ENCODE measurements around the gene PRR3. TPM values are rescaled to one million over a fixed set of nuclear protein-coding genes. Genes with fewer than 3 reads are reported as not detected.

The PRR3 gene
- 10.1 to 13.1 TPM (median 10.8 TPM) in 3 replicates for total RNA-seq (2021)
- percentile 95 among the genes with signal in this experiment for Bru-seq, nascent RNA
- long read RNA-seq, experiment 1, transcript PRR3-204 (4 exons, 1,944 nt): major isoform, 8 of 19 reads
- long read RNA-seq, experiment 1, partial matches to known transcripts: 2 of 19 reads
- long read RNA-seq, experiment 1, other reads (novel, unspliced or antisense): 3 of 19 reads
- long read RNA-seq, experiment 2, partial matches to known transcripts: 1 of 9 reads
- long read RNA-seq, experiment 2, other reads (novel, unspliced or antisense): 1 of 9 reads
- long read RNA-seq, experiment 3, partial matches to known transcripts: 0 of 6 reads
- long read RNA-seq, experiment 3, other reads (novel, unspliced or antisense): 0 of 6 reads

GRCh38 chr6:30556906-30557682, at the start of gene PRR3:
TSS of gene PRR3 (plus strand) at chr6:30557295. CDS start at chr6:30557345, 50 bp downstream.
- H3K4me3 Mint-ChIP-seq: peak within 1 kb of the TSS; percentile 92
- ATAC-seq (peak; percentile 59), DNase-seq (ENCODE audit: low spot score) (peak; percentile 89)
- H3K36me3 Mint-ChIP-seq: peaks cover 37% of the 10 kb centered on the region
- H3K4me1 Mint-ChIP-seq: peaks cover 20% of the 10 kb centered on the region
- no peaks in the 10 kb centered on the region for H3K27me3 Mint-ChIP-seq (ENCODE audit: low read depth)
- peak within 1 kb of the TSS; percentile 99 for H3K27ac Mint-ChIP-seq
- POLR2A ChIA-PET: interaction anchor here (0.6 to 1.3 kb wide), 6 partner anchors 8 to 160 kb away, joined by 3 to 9 read pairs (median 4); partner anchors contain the start of genes ABCF1 and MDC1
- H3K9me3 Mint-ChIP-seq: no peaks in the 10 kb centered on the region
- CTCF ChIA-PET: interaction anchor here (1.1 to 1.6 kb wide), 4 partner anchors 12 to 90 kb away, joined by 3 to 13 read pairs (median 4); no protein-coding TSS in a partner anchor
- peak; percentile 76; the same call in 1 of the 2 replicates for TF ChIP-seq ZNF219 (CRISPR knock-in tag; IDR thresholded peaks at IDR 0.05; ENCODE audit: borderline replicate concordance)
- TF ChIP-seq KAT7 (CRISPR knock-in tag; IDR thresholded peaks at IDR 0.05; ENCODE audit: borderline replicate concordance): 0 out of 2 replicates have a peak, but pooled peaks have one; percentile 66
- 0 out of 2 replicates have a peak, but pooled peaks have one; percentile 35 for TF ChIP-seq HMGXB4 (CRISPR knock-in tag; IDR thresholded peaks at IDR 0.05)
- peak; percentile 92; the same call in 1 of the 2 replicates for TF ChIP-seq ZNF281 (CRISPR knock-in tag; IDR thresholded peaks at IDR 0.05)
- TF ChIP-seq, protein P1, sequence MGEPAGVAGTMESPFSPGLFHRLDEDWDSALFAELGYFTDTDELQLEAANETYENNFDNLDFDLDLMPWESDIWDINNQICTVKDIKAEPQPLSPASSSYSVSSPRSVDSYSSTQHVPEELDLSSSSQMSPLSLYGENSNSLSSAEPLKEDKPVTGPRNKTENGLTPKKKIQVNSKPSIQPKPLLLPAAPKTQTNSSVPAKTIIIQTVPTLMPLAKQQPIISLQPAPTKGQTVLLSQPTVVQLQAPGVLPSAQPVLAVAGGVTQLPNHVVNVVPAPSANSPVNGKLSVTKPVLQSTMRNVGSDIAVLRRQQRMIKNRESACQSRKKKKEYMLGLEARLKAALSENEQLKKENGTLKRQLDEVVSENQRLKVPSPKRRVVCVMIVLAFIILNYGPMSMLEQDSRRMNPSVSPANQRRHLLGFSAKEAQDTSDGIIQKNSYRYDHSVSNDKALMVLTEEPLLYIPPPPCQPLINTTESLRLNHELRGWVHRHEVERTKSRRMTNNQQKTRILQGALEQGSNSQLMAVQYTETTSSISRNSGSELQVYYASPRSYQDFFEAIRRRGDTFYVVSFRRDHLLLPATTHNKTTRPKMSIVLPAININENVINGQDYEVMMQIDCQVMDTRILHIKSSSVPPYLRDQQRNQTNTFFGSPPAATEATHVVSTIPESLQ (CRISPR knock-in tag; IDR thresholded peaks at IDR 0.05): no peak
- 0 out of 2 replicates have a peak, but pooled peaks have one; percentile 50 for TF ChIP-seq ZNF317 (CRISPR knock-in tag; IDR thresholded peaks at IDR 0.05; ENCODE audit: borderline replicate concordance, low read depth)
- no peak for TF ChIP-seq GTF2I (CRISPR knock-in tag; conservative IDR thresholded peaks at IDR 0.05)
- 0 out of 2 replicates have a peak, but pooled peaks have one; percentile 82 for TF ChIP-seq NR1H2 (CRISPR knock-in tag; IDR thresholded peaks at IDR 0.05)
- TF ChIP-seq IRF2 (CRISPR knock-in tag; IDR thresholded peaks at IDR 0.05; ENCODE audit: borderline replicate concordance, low read depth): peak; percentile 88; the same call in 1 of the 2 replicates
- TF ChIP-seq, protein P2, sequence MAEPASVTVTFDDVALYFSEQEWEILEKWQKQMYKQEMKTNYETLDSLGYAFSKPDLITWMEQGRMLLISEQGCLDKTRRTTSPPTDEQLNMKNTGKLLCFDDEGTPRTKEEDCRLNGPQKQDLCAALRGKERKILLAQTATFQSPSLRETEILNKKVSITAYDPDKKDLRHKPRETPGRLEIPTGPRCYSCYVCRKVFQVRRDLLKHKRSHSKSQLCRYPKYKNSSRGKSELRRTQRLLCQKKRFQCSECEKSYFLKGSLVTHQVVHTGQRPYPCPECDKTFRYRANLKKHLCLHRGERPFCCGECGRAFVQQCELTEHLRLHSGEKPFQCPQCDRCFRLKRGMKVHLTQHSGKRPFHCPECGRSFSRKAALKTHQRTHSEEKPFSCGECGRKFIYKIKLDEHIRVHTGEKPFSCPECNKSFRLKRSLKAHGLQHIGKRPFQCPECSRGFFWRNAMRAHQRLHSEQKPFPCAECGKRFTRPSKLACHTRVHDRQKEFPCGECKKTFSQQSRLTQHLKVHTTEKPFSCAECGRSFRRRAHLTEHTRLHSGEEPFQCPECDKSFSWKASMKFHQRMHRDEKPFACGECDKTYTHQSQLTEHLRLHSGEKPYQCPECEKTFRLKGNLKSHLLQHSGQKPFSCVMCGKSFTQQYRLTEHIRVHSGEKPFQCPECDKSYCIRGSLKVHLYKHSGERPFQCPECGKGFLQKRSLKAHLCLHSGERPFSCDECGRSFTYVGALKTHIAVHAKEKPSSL (CRISPR knock-in tag; conservative IDR thresholded peaks at IDR 0.05): 0 out of 2 replicates have a peak, but pooled peaks have one; percentile 22
- TF ChIP-seq RORB (CRISPR knock-in tag; IDR thresholded peaks at IDR 0.05): no peak
- peak; percentile 50; the same call in 1 of the 2 replicates for TF ChIP-seq ZNF532 (CRISPR knock-in tag; IDR thresholded peaks at IDR 0.05; ENCODE audit: borderline replicate concordance)
- TF ChIP-seq TEAD1 (CRISPR knock-in tag; IDR thresholded peaks at IDR 0.05): peak; percentile 90
- TF ChIP-seq PRDM15 (CRISPR knock-in tag; IDR thresholded peaks at IDR 0.05): peak; percentile 65
- TF ChIP-seq ZNF396 (CRISPR knock-in tag; IDR thresholded peaks at IDR 0.05; ENCODE audit: borderline replicate concordance): no peak
- TF ChIP-seq ATF1 (CRISPR knock-in tag; IDR thresholded peaks at IDR 0.05): peak; percentile 81; the same call in 1 of the 2 replicates
